Measurements from ENCODE around the gene MCCC2. TPM values are rescaled to one million over a fixed set of nuclear protein-coding genes. Genes with fewer than 3 reads are reported as not detected.

Gene MCCC2
- total and polyA plus RNA-seq, 2 of the 13 experiments (the other 11 are each of a cell fraction or from before 2014, with no cell fraction given) = 44.8 to 83.6 TPM

DNA sequence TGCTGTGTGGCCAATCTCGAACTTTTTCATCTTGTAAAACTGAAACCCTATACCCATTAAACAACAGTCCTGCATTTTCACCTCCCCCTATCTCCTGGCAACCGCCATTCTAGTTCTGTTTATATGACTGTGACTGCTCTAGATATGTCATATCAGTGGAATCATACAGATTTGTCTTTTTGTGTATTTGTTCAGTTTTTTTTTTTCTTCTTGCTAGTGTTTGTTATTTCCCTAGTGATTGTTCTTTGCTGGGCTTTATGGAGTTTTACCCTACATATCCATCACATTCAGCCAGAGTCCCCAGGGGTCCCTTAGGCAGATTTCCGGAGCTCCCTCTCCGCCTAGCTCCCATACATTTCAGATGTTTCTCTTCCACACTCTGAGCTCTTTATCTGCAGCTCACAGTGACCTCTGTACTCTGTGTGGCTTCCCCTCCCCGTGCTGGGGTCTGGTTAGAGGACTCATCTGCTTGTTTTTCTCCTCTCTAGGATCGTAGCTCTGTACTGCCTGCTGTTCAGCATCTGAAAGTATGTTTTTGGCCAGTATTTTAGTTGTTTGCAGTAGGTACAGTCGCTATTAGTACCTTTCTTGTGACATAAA, 106.8 kb downstream of the MCCC2 start (continued):
- TF ChIP-seq, protein P1, sequence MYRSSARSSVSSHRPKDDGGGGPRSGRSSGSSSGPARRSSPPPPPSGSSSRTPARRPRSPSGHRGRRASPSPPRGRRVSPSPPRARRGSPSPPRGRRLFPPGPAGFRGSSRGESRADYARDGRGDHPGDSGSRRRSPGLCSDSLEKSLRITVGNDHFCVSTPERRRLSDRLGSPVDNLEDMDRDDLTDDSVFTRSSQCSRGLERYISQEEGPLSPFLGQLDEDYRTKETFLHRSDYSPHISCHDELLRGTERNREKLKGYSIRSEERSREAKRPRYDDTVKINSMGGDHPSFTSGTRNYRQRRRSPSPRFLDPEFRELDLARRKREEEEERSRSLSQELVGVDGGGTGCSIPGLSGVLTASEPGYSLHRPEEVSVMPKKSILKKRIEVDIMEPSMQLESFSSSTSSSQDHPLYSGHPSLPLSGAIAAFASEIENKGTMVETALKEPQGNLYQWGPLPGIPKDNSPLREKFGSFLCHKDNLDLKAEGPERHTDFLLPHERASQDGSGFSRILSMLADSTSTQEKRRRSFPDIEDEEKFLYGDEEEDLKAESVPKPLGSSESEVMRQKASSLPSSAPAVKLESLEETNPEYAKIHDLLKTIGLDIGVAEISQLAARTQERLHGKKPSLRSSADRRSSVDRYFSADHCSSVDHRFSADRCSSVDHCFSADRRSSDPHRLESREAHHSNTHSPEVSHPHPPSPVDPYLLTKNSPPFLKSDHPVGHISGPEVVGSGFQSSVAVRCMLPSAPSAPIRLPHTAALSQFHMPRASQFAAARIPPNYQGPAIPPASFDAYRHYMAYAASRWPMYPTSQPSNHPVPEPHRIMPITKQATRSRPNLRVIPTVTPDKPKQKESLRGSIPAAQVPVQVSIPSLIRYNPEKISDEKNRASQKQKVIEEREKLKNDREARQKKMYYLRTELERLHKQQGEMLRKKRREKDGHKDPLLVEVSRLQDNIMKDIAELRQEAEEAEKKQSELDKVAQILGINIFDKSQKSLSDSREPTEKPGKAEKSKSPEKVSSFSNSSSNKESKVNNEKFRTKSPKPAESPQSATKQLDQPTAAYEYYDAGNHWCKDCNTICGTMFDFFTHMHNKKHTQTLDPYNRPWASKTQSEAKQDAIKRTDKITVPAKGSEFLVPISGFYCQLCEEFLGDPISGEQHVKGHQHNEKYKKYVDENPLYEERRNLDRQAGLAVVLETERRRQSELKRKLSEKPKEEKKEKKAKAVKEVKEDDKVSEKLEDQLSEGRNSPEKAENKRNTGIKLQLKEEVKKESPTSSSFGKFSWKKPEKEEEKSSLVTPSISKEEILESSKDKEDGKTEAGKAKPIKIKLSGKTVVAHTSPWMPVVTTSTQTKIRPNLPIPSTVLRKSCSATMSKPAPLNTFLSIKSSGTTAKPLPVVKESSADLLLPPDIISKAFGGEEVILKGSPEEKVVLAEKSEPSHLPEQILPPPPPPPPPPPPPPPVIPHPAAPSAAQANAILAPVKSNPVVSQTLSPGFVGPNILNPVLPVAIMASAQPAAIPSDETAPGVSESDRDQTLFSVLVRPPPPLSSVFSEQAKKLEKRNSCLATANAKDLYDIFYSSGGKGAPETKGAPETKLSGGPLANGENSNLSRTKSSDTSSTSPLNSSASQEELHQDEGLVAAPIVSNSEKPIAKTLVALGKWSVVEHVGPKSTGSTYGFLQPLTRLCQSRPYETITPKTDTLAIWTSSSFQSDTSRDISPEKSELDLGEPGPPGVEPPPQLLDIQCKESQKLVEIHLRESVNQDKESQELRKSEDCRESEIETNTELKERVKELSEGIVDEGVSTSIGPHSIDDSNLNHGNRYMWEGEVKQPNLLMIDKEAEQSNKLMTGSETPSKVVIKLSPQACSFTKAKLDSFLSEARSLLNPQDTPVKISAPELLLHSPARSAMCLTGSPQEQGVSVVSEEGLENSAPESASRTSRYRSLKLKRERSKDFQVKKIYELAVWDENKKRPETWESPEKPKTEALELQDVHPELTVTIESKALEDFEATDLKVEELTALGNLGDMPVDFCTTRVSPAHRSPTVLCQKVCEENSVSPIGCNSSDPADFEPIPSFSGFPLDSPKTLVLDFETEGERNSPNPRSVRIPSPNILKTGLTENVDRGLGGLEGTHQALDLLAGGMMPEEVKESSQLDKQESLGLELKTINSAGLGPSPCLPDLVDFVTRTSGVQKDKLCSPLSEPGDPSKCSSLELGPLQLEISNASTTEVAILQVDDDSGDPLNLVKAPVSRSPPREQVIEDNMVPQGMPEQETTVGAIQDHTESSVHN (CRISPR knock-in tag; IDR thresholded peaks at IDR 0.05) = no peak
- TF ChIP-seq SMARCE1 (IDR thresholded peaks at IDR 0.05; ENCODE audit: borderline replicate concordance) (no peak), ZNF564 (CRISPR knock-in tag; IDR thresholded peaks at IDR 0.05) (no peak), TCF12 (IDR thresholded peaks at IDR 0.05) (no peak), TCF12 (CRISPR knock-in tag; IDR thresholded peaks at IDR 0.05) (no peak), MXI1 (IDR thresholded peaks at IDR 0.05; ENCODE audit: borderline replicate concordance, low read depth, low read length) (no peak), FOXP1 (IDR thresholded peaks at IDR 0.05) (no peak), FOXP1 (CRISPR knock-in tag; IDR thresholded peaks at IDR 0.05) (peak; percentile 30; the same call in 1 of the 2 replicates), ZEB1 (IDR thresholded peaks at IDR 0.05; ENCODE audit: insufficient replicate concordance, low read depth) (no peak), ZBTB7A (CRISPR knock-in tag; IDR thresholded peaks at IDR 0.05) (no peak), ZNF101 (CRISPR knock-in tag; IDR thresholded peaks at IDR 0.05; ENCODE audit: borderline replicate concordance, low read depth) (no peak)
- TF ChIP-seq, protein P2, sequence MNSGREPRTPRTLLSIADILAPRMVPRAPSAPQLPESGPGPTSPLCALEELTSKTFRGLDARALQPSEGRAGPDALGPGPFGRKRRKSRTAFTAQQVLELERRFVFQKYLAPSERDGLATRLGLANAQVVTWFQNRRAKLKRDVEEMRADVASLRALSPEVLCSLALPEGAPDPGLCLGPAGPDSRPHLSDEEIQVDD (CRISPR knock-in tag; IDR thresholded peaks at IDR 0.05; ENCODE audit: borderline replicate concordance) = no peak
- TF ChIP-seq, protein P3, sequence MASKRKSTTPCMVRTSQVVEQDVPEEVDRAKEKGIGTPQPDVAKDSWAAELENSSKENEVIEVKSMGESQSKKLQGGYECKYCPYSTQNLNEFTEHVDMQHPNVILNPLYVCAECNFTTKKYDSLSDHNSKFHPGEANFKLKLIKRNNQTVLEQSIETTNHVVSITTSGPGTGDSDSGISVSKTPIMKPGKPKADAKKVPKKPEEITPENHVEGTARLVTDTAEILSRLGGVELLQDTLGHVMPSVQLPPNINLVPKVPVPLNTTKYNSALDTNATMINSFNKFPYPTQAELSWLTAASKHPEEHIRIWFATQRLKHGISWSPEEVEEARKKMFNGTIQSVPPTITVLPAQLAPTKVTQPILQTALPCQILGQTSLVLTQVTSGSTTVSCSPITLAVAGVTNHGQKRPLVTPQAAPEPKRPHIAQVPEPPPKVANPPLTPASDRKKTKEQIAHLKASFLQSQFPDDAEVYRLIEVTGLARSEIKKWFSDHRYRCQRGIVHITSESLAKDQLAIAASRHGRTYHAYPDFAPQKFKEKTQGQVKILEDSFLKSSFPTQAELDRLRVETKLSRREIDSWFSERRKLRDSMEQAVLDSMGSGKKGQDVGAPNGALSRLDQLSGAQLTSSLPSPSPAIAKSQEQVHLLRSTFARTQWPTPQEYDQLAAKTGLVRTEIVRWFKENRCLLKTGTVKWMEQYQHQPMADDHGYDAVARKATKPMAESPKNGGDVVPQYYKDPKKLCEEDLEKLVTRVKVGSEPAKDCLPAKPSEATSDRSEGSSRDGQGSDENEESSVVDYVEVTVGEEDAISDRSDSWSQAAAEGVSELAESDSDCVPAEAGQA (IDR thresholded peaks at IDR 0.05; ENCODE audit: low read depth) = no peak
- TF ChIP-seq, protein P3 (CRISPR knock-in tag; IDR thresholded peaks at IDR 0.05; ENCODE audit: borderline replicate concordance) = no peak
- TF ChIP-seq, protein P4, sequence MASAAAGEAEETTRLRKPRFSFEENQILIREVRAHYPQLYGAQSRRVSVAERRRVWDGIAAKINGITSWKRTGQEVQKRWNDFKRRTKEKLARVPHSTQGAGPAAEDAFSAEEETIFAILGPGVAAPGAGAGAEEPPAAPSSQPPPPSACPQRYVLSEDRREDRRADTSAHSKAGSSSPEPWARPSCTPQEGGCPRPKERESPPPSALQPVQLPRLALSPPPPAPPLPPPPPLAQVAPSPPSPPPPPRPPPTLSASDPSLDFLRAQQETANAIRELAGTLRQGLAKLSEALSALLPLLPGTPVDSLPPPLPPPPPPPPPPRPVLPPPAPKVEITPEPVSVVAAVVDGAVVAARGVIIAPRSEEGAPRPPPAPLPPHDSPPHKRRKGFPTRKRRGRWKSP (CRISPR knock-in tag; IDR thresholded peaks at IDR 0.05) = no peak

All from HepG2 (cell line).